Panc1 (cell line): ENCODE measurements around the gene C15orf40. TPM values are rescaled to one million over a fixed set of nuclear protein-coding genes. Genes with fewer than 3 reads are reported as not detected.
A peak's percentile ranks its signal among the peaks of the same experiment; 100 is the strongest.

Experiments used
- ATAC-seq: fragments of 200-7000 bp; cut with Tn5 transposase; 2 replicates; pipeline ENCODE4 v1.9.1; 2020; ENCODE audit warnings: mild to moderate bottlenecking, moderate library complexity
- BruUV-seq: library from RNA; stranded (reverse); fragments of 400-500 nt; replicated peaks from 2 replicates; lab custom pipeline; 2021; lab: Mats Ljungman, UMichigan
- CTCF ChIA-PET: fragments of 300-600 bp; sonication (Branson Sonifier 250); formaldehyde crosslinking; loops from one replicate; lab custom pipeline; 2022; ENCODE audit warnings: antibody characterized with exemption; lab: Charles Lee
- POLR2A ChIA-PET: fragments of 300-600 bp; sonication (Branson Sonifier 250); formaldehyde crosslinking; loops from one replicate; lab custom pipeline; 2022; ENCODE audit warnings: antibody characterized with exemption; lab: Charles Lee
- DNase-seq: peaks from one replicate; pipeline ENCODE4 v3.0.0-alpha.2; 2010; ENCODE audit warnings: low read depth, low spot score
- H3K27ac ChIP-seq: 2 replicates; pipeline ENCODE4 v1.5.1; 2011; ENCODE audit warnings: mild to moderate bottlenecking, low read length, inconsistent platforms
- H3K27me3 ChIP-seq: fragments of 200-500 bp; sonication (Bioruptor generic); 2 replicates; pipeline ENCODE4 v1.6.0; 2014; ENCODE audit warnings: low read length, inconsistent platforms; ENCODE audit not compliant: control insufficient read depth, insufficient read depth
- H3K36me3 ChIP-seq: fragments of 200-500 bp; sonication (Bioruptor generic); 2 replicates; pipeline ENCODE4 v1.5.1; 2014; ENCODE audit warnings: inconsistent platforms, mild to moderate bottlenecking, low read length, moderate library complexity; ENCODE audit not compliant: control insufficient read depth, insufficient read depth
- H3K4me1 ChIP-seq: 2 replicates; pipeline ENCODE4 v1.5.1; 2011; ENCODE audit warnings: inconsistent platforms, mild to moderate bottlenecking, low read length, moderate library complexity; ENCODE audit not compliant: control insufficient read depth, insufficient read depth
- H3K4me3 ChIP-seq, 2 experiments: 2 replicates each; pipeline ENCODE4 v1.5.1; 2011 to 2012; ENCODE audit warnings: low read depth in 2 of 2, low read length in 2 of 2, mild to moderate bottlenecking in 2 of 2, inconsistent platforms in 1 of 2, moderate library complexity in 1 of 2
- H3K9me3 ChIP-seq: fragments of 200-500 bp; sonication (Bioruptor generic); 2 replicates; pipeline ENCODE4 v1.5.1; 2014; ENCODE audit warnings: low read depth, mild to moderate bottlenecking, inconsistent platforms, low read length, moderate library complexity; ENCODE audit not compliant: control insufficient read depth, insufficient read depth
- POLR2AphosphoS5 ChIP-seq: IDR thresholded peaks from 2 replicates; pipeline ENCODE4 v1.6.1; 2012; ENCODE audit warnings: mild to moderate bottlenecking, low read depth, low read length, moderate library complexity
- SIN3A ChIP-seq: IDR thresholded peaks from 2 replicates; pipeline ENCODE4 v1.6.1; 2012; ENCODE audit warnings: low read depth, mild to moderate bottlenecking, low read length, moderate library complexity, borderline replicate concordance; ENCODE audit not compliant: insufficient read depth
- TCF7L2 ChIP-seq: IDR thresholded peaks from 2 replicates; pipeline ENCODE4 v1.6.1; 2011; ENCODE audit warnings: mild to moderate bottlenecking, low read depth, low read length, inconsistent platforms
- in situ Hi-C: cut with HindIII; loops from 2 replicates; pipeline ENCODE4 v1.10.0; 2016; ENCODE audit warnings: low sequenced_read_pairs, low pct_unique_long_range_greater_than_20kb
- intact Hi-C: fragments of 100-400 bp; cut with micrococcal nuclease; formaldehyde crosslinking; loops from one replicate; pipeline ENCODE4 v1.10.0; 2022; ENCODE audit not compliant: unreplicated experiment
- total RNA-seq: library from RNA; stranded (reverse); gene quantifications from one replicate; pipeline ENCODE4 v1.2.1, GENCODE V29; 2021; ENCODE audit not compliant: unreplicated experiment
- TF ChIP-seq, protein P1 (sequence below), 2 experiments: IDR thresholded peaks; 2 replicates each; pipeline ENCODE4 v1.6.1; 2011 to 2012; ENCODE audit warnings: low read depth in 2 of 2, control low read depth in 1 of 2, low read length in 1 of 2, mild to moderate bottlenecking in 1 of 2, moderate library complexity in 1 of 2; ENCODE audit not compliant: insufficient read depth in 1 of 2
- TF ChIP-seq, protein P2 (sequence below): fragments of 450-650 bp; IDR thresholded peaks from 2 replicates; pipeline ENCODE4 v1.5.1; 2017; ENCODE audit warnings: mild to moderate bottlenecking

The C15orf40 gene
- total RNA-seq, 1 experiment from 2014 or later: 21.1 TPM

DNA sequence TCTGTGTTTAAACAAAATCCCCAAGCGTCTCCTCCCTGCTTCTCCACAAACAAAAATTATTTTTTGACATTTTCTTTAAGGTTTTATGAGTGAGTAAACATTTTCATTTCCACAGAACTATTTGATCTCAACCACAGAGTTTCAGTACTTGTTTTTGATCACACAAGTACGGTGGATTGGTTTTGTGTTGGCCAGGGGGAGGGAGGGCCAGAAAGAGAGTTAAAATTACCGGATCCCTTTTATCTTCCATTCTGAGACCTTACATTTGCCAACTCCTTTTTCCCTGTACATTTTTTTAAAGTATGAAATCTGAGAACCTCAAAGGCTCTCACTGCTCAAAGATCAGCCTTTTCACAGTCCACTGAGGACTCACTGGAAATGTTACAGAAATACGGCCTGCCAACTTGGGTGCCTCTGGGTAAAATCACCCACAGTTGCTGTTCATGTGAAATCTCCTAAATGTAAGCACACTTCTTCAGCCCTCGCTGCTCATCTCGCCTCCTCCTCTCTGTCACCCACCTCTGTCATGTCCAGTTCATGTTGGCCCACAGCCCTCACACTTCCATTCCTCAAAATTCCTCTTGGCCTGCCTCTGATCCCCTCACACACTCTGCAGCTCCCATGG lies 60.6 kb downstream of the C15orf40 start:
- TF ChIP-seq SIN3A (no peak), TCF7L2 (no peak), POLR2AphosphoS5 (no peak)
- TF ChIP-seq, protein P1, sequence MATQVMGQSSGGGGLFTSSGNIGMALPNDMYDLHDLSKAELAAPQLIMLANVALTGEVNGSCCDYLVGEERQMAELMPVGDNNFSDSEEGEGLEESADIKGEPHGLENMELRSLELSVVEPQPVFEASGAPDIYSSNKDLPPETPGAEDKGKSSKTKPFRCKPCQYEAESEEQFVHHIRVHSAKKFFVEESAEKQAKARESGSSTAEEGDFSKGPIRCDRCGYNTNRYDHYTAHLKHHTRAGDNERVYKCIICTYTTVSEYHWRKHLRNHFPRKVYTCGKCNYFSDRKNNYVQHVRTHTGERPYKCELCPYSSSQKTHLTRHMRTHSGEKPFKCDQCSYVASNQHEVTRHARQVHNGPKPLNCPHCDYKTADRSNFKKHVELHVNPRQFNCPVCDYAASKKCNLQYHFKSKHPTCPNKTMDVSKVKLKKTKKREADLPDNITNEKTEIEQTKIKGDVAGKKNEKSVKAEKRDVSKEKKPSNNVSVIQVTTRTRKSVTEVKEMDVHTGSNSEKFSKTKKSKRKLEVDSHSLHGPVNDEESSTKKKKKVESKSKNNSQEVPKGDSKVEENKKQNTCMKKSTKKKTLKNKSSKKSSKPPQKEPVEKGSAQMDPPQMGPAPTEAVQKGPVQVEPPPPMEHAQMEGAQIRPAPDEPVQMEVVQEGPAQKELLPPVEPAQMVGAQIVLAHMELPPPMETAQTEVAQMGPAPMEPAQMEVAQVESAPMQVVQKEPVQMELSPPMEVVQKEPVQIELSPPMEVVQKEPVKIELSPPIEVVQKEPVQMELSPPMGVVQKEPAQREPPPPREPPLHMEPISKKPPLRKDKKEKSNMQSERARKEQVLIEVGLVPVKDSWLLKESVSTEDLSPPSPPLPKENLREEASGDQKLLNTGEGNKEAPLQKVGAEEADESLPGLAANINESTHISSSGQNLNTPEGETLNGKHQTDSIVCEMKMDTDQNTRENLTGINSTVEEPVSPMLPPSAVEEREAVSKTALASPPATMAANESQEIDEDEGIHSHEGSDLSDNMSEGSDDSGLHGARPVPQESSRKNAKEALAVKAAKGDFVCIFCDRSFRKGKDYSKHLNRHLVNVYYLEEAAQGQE (IDR thresholded peaks at IDR 0.05; ENCODE audit: insufficient read depth in 1 of 2, low read depth in 2 of 2, low read length in 1 of 2): no peak
- TF ChIP-seq, protein P2, sequence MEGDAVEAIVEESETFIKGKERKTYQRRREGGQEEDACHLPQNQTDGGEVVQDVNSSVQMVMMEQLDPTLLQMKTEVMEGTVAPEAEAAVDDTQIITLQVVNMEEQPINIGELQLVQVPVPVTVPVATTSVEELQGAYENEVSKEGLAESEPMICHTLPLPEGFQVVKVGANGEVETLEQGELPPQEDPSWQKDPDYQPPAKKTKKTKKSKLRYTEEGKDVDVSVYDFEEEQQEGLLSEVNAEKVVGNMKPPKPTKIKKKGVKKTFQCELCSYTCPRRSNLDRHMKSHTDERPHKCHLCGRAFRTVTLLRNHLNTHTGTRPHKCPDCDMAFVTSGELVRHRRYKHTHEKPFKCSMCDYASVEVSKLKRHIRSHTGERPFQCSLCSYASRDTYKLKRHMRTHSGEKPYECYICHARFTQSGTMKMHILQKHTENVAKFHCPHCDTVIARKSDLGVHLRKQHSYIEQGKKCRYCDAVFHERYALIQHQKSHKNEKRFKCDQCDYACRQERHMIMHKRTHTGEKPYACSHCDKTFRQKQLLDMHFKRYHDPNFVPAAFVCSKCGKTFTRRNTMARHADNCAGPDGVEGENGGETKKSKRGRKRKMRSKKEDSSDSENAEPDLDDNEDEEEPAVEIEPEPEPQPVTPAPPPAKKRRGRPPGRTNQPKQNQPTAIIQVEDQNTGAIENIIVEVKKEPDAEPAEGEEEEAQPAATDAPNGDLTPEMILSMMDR: no peak
- H3K4me3 ChIP-seq: peak overlapping the region; percentile 69 to 71; a peak in 3 of 4 replicates
- no peaks in the 10 kb centered on the region for H3K27me3 ChIP-seq
- ATAC-seq: no peak
- TSS peak; percentile 62 for BruUV-seq
- H3K36me3 ChIP-seq: no peaks in the 10 kb centered on the region
- no peaks in the 10 kb centered on the region for H3K9me3 ChIP-seq
- CTCF ChIA-PET: interaction anchor here (0.6 kb wide), 1 partner anchor 10 kb away, joined by 13 read pairs; no protein-coding TSS in a partner anchor
- POLR2A ChIA-PET: no interaction called here
- intact Hi-C loops (no loop called here), in situ Hi-C loops (no loop called here)
- peaks cover 15% of the 10 kb centered on the region for H3K4me1 ChIP-seq
- no peak overlapping the region for H3K27ac ChIP-seq
- DNase-seq: no peak

DNA sequence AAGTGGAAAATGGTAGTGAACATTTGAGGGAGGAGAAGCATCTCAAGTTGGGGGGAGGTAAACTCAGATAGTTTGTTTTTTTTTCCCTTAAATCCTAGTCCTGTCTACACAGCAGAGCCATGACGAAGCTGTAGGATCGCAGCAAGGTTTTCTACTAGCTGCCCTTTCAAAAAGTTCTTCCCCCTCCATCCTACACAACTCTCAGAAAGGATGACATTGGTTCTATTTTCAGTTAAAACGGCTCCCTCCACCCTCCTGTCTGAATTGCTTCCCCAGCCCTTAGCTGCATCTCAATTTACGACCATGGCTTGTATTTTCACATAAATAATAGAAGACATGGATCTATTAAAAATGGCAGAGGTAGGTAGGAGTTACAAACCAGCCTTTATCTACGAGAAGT lies 61.1 kb downstream of the C15orf40 start:
- ChIA-PET CTCF (interaction anchor here (0.6 kb wide), 1 partner anchor 9 kb away, joined by 13 read pairs; no protein-coding TSS in a partner anchor), POLR2A (no interaction called here)
- Histone ChIP-seq H3K4me3 (no peak overlapping the region), H3K4me1 (peaks cover 15% of the 10 kb centered on the region), H3K27ac (no peak overlapping the region), H3K27me3 (no peaks in the 10 kb centered on the region), H3K36me3 (no peaks in the 10 kb centered on the region), H3K9me3 (no peaks in the 10 kb centered on the region)
- in situ Hi-C loops: no loop called here
- ATAC-seq (no peak), DNase-seq (no peak)
- TF ChIP-seq, protein P1 (IDR thresholded peaks at IDR 0.05; ENCODE audit: insufficient read depth in 1 of 2, low read depth in 2 of 2, low read length in 1 of 2): no peak
- TF ChIP-seq, protein P2: no peak
- TF ChIP-seq POLR2AphosphoS5 (no peak), TCF7L2 (no peak), SIN3A (no peak)
- BruUV-seq: no TSS peak
- intact Hi-C loops: no loop called here
